GM18870 (cell line): Measurements from ENCODE around the gene KLHL35.
"Not testable (repeated sequence)": the region's sequence is repeated elsewhere in the genome, so short reads cannot be mapped to it uniquely, and the experiment has no call there.

ENCODE experiments used
- ATAC-seq: cut with Tn5 transposase; IDR thresholded peaks from one replicate; pipeline ENCODE4 v1.9.1; 2021; ENCODE audit warnings: moderate library complexity; ENCODE audit not compliant: unreplicated experiment

Gene KLHL35

GRCh38 chr11:75394085-75394840, 38.7 kb downstream of the KLHL35 start:
- no peak for ATAC-seq

DNA sequence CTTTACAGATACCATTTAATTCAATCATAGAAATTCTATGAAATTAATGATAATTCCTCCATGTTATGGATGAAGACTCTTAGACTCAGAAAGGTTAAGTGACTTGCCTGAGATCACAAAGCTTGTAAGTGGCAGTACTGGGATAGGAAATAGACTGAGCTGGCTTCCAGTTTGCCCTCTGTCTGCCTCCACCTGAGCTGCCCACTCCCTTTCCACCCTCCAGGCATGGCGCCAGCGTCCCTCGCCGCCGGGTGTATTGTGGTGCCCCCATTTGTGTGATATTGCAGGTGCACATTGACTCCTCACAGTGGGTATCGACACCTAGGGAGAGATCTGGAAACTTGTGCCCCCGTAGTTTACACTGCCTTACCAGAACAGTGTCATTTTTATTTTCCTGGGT, 43.1 kb downstream of the KLHL35 start:
- no peak for ATAC-seq

DNA sequence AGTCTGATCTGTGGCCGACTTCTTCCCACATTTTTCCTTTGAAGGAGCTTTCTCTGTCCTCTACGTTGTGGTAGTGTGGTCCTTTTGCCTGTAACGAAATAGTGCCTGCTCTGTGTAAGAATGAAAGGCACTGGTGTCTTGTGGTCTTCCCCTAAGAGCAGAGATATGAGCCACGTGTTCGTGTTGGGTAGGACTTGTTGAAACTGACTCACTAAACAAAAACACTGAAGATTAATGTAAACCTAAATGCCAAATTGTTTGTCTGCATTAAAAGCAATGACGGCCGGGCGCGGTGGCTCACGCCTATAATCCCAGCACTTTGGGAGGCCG, 43.8 kb downstream of the KLHL35 start:
- no peak for ATAC-seq

GRCh38 chr11:75388386-75389275, 44.4 kb downstream of the KLHL35 start:
- no peak for ATAC-seq

- no peak for ATAC-seq
Measured at GRCh38 chr11:75387736-75388294, 45.2 kb downstream of the KLHL35 start.

- ATAC-seq = no peak
Measured at GRCh38 chr11:75386942-75387630, 45.9 kb downstream of the KLHL35 start.

- ATAC-seq = no peak
Measured at GRCh38 chr11:75384438-75385080, 48.4 kb downstream of the KLHL35 start.

DNA sequence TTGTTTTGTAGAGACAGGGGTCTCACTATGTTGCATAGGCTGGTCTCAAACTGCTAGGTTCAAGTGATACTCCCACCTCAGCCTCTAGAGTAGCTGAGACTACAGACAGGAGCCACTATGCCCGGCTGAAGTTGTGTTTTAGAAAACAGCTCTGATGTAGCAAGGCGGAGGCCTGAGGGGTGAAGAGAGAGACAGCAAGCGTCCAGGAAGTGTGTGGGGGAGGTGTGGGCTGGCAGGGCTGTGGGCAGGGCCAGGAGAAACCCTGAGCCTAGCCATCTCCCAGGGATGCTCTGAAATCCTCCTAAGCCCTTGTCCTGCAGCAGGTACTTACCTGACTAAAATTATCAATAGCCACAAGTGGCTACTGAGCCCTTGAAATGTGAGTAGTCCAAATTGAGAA, 49.8 kb downstream of the KLHL35 start:
- no peak for ATAC-seq

DNA sequence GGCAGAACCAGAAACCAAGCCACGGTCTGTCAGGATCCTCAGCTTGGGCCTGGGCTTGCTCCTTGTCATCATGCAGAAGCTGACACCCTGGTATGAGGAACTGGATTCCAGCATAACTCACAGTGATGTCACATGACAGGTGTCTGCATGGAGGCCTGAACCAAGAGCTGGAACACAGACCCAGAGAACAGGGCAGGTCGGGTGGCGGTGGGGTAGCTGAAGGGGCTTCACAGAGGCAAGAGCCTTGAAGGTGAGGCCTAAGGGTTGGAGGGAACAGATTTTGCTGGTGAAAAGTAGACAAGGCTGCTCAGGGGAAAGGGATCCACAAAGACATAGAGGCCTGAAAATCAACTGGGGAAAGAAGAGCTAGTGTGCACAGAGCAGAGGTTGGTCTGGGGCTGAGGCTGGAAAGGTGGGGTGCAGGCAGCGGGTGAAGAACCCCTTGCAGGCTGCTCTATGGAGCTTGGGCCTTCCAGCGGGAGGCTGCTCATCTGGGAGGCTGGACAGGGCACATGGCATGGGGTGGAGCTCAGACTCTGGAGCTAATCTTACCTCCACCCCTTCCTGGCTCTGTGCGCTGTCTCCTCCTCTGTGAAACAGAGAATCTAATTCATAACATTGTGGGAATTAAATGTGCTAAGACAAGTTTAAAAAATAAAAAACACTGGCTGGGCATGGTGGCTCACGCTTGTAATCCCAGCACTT, 52.1 kb downstream of the KLHL35 start:
- ATAC-seq = no peak

GRCh38 chr11:75380245-75380644, 52.8 kb downstream of the KLHL35 start:
- ATAC-seq = no peak

GRCh38 chr11:75378776-75379175, 54.2 kb downstream of the KLHL35 start:
- not testable (repeated sequence) for ATAC-seq

DNA sequence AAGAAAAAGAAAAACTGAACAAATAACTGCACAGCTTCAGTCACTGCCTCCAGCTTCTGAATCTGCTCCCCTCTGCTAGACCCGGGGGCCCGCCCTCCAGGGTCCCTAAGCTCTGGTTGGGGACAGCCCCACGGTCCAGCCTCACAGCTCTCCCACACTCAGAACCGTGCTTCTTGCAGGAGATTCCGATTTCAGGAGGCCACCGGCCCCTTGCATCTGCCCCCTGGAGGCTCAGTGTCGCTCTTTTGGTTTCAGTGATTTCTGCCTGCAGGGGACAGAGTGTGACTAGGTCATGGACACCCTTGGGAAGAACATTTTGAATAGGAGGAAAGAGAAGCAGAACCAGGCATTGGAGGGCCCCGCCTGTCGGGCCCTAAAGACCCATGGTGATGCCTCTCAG, 56.8 kb downstream of the KLHL35 start:
- no peak for ATAC-seq

DNA sequence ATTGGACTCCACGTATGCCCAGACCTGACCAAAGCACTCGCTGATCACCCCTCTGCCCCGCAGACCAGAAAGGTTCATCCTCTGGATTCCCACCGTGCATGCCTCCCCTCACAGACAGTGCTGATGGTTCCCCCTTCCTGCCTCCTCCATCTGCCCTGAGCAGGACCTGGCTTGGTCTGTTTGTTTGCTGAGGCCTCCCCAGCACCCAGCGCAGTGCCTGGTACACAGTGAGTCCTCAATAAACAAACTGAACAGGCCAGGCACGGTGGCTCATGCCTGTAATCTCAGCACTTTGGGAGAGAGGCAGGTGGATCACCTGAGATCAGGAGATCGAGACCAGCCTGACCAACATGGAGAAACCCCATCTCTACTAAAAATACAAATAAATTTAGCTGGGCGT, 57.4 kb downstream of the KLHL35 start:
- ATAC-seq = no peak

DNA sequence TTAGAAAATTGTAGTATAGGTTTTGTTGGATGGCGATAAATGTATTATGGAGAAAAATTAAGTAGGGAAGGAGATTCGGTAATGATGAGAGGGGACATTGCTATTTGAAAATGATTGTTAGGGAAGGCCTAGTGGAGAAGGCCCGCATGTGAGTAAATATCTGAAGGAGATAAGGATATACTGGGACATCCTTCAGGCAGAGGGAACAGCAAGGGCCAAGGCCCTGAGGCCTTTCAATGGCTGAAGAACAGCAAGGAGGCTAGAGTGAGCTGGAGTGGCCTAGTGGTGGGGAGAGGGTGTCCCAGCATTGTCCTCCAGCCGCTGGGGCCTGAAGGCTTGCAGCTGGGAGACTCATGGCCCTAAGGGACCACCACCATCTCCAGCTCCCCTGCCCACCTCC, 58.4 kb downstream of the KLHL35 start:
- no peak for ATAC-seq

- ATAC-seq = no peak
Measured at GRCh38 chr11:75373201-75373600, 59.8 kb downstream of the KLHL35 start.
